Body of pancreas (tissue), 4 donors: ENCODE results near the gene DCAF11. TPM values are rescaled to one million over a fixed set of nuclear protein-coding genes. Genes with fewer than 3 reads are reported as not detected.
A peak's percentile ranks its signal among the peaks of the same experiment; 100 is the strongest.

Experiments
- ATAC-seq: fragments of 150-250 bp; one replicate; pipeline ENCODE4 v1.9.1; 2016
- DNase-seq, 4 donors: peaks; one replicate each; pipeline ENCODE4 v3.0.0-alpha.2; 2019
- H3K27ac ChIP-seq, 4 donors: fragments of 200-600 bp; sonication (generic); 1 replicate in 3 of 4; 2 replicates in 1 of 4; pipeline versions ENCODE4 v1.5.1 to v1.6.1; 2016 to 2019; ENCODE audit warnings: mild to moderate bottlenecking in 1 of 4, mixed read lengths in 1 of 4, moderate library complexity in 1 of 4
- H3K27me3 ChIP-seq, 2 donors: fragments of 200-600 bp; sonication (generic); one replicate each; pipeline ENCODE4 v1.6.0; 2016; ENCODE audit warnings: mild to moderate bottlenecking in 1 of 2
- H3K36me3 ChIP-seq, 2 donors: fragments of 200-600 bp; sonication (generic); replicated peaks in 1 of 2; 2 replicates each; pipeline ENCODE4 v1.5.1; 2016; ENCODE audit warnings: low read depth in 2 of 2; ENCODE audit not compliant: insufficient read depth in 1 of 2
- H3K4me1 ChIP-seq: fragments of 200-600 bp; sonication (generic); one replicate; pipeline ENCODE4 v1.6.0; 2016
- H3K4me3 ChIP-seq, 2 donors: fragments of 200-600 bp; sonication (generic); 1 replicate in 1 of 2; 2 replicates in 1 of 2; pipeline ENCODE4 v1.5.1; 2016 to 2019
- H3K9me3 ChIP-seq, 3 donors: fragments of 200-600 bp; sonication (generic); 1 replicate in 2 of 3; 2 replicates in 1 of 3; pipeline ENCODE4 v1.5.1; 2016
- POLR2A ChIP-seq, 3 donors: fragments of 450-650 bp; IDR thresholded peaks; one replicate each; pipeline ENCODE4 v1.6.1; 2016; ENCODE audit warnings: antibody characterized with exemption in 3 of 3, mild to moderate bottlenecking in 2 of 3
- WGBS, 2 donors: methylation state at CpG; one replicate each; pipeline ENCODE4 v1.1.5; 2017; 5-methylcytosine and 5-hydroxymethylcytosine counted together
- intact Hi-C: fragments of 100-400 bp; cut with DNase I; formaldehyde crosslinking; loops from one replicate; pipeline ENCODE4 v1.15.1; 2023
- total RNA-seq, 2 donors: library from RNA; depleted of rRNA; stranded (reverse); fragments of >200 nt; gene quantifications; one replicate each; pipeline ENCODE4 v1.1.0, GENCODE V29; 2016
- TF ChIP-seq, protein P1 (sequence below), 7 experiments: fragments of 450-650 bp in 4 of 7; fragments of 200-600 bp in 3 of 7; sonication (generic) in 3 of 7; IDR thresholded peaks; one replicate each; pipeline ENCODE4 v1.5.1; 2016 to 2019; ENCODE audit warnings: antibody characterized with exemption in 7 of 7

The DCAF11 gene
- total RNA-seq, 2 donors from 2014 or later = 77.1 to 128 TPM

- ATAC-seq = no peak
- 72 to 80% methylated on average over 4 of the region's 4 CpGs for WGBS, 2 donors
Measured at GRCh38 chr14:24106672-24107271, 7.8 kb upstream of the DCAF11 start.

DNA sequence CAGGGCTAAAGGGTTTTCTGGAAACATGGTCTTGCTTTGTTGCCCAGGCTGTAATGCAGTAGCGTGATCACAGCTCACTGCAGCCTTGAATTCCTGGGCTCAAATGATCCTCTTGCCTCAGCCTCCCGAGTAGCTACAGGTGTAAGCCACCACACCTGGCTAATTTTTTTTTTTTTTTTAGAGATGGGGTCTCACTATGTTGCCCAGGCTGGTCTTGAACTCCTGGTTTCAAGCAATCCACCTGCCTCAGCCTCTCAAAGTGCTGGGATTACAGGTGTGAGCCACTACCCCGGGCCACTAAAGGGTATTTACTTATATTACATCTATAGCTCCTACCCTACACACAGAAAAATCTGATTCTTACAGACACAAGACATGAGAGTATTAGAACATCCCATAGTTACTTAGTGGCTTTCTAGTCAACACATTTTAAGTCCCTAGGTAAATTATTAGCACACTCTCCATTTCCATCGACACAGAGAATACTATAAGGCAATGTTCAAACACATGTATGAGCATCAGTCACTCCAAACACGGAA, 6.2 kb upstream of the DCAF11 start:
- Histone ChIP-seq H3K9me3 (no peaks in the 10 kb centered on the region), H3K4me3 (no peak overlapping the region), H3K27me3 (no peaks in the 10 kb centered on the region), H3K36me3 (peaks cover 0 to 4% of the 10 kb centered on the region in 2 donors), H3K4me1 (peaks cover 30% of the 10 kb centered on the region), H3K27ac (peak overlapping the region; percentile 20 to 69 (median 62))
- peak in 1 of 3 donors; percentile 21 for TF ChIP-seq POLR2A (IDR thresholded peaks at IDR 0.05)
- TF ChIP-seq, protein P1, sequence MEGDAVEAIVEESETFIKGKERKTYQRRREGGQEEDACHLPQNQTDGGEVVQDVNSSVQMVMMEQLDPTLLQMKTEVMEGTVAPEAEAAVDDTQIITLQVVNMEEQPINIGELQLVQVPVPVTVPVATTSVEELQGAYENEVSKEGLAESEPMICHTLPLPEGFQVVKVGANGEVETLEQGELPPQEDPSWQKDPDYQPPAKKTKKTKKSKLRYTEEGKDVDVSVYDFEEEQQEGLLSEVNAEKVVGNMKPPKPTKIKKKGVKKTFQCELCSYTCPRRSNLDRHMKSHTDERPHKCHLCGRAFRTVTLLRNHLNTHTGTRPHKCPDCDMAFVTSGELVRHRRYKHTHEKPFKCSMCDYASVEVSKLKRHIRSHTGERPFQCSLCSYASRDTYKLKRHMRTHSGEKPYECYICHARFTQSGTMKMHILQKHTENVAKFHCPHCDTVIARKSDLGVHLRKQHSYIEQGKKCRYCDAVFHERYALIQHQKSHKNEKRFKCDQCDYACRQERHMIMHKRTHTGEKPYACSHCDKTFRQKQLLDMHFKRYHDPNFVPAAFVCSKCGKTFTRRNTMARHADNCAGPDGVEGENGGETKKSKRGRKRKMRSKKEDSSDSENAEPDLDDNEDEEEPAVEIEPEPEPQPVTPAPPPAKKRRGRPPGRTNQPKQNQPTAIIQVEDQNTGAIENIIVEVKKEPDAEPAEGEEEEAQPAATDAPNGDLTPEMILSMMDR (IDR thresholded peaks at IDR 0.05) = no peak
- DNase-seq (no peak), ATAC-seq (no peak)
- WGBS, 2 donors = 24 to 30% methylated on average over 5 of the region's 5 CpGs
- intact Hi-C loops = loop anchor here (5.0 kb wide), 1 partner anchor 51 kb away; no protein-coding TSS in a partner anchor

More at GRCh38 chr14:24106672-24107271, 7.8 kb upstream of the DCAF11 start:
- Histone ChIP-seq H3K36me3 (peaks cover 0 to 5% of the 10 kb centered on the region in 2 donors), H3K9me3 (no peaks in the 10 kb centered on the region), H3K4me1 (peaks cover 31% of the 10 kb centered on the region), H3K27ac (no peak overlapping the region), H3K27me3 (no peaks in the 10 kb centered on the region), H3K4me3 (no peak overlapping the region)
- no peak for TF ChIP-seq POLR2A (IDR thresholded peaks at IDR 0.05)
- TF ChIP-seq, protein P1 (IDR thresholded peaks at IDR 0.05) = no peak
- DNase-seq = no peak
- intact Hi-C loops = loop anchor here (5.0 kb wide), 1 partner anchor 49 kb away; no protein-coding TSS in a partner anchor

DNA sequence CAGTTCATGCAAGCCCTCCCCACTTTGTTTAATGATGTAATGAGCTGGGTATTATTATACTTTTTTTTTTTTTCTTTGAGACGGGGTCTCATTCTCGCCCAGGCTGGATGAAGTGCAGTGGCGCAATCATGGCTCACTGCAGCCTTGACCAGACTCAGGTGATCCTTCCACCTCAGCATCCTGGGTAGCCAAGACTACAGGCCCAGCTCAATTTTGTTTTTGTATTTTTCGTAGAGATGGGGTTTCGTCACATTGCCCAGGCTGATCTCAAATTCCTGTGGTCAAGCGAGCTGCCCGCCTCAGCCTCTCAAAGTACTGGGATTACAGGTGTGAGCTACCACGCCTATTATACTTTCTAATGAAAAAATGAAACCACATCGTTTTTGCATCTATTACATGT, 4.5 kb upstream of the DCAF11 start:
- TF ChIP-seq, protein P1 (IDR thresholded peaks at IDR 0.05) = no peak
- TF ChIP-seq POLR2A (IDR thresholded peaks at IDR 0.05) = no peak
- 79% methylated on average over 9 of the region's 9 CpGs for WGBS, 2 donors
- ATAC-seq (no peak), DNase-seq (no peak)
- H3K4me3 ChIP-seq = no peak overlapping the region
- H3K27me3 ChIP-seq = no peaks in the 10 kb centered on the region
- H3K9me3 ChIP-seq = no peaks in the 10 kb centered on the region
- no peaks in the 10 kb centered on the region for H3K36me3 ChIP-seq
- peaks cover 34% of the 10 kb centered on the region for H3K4me1 ChIP-seq
- peak overlapping the region in 3 of 4 donors; percentile 39 to 54 (median 53) for H3K27ac ChIP-seq
- intact Hi-C loops = no loop called here

- DNase-seq (no peak), ATAC-seq (no peak)
- 11 to 13% methylated on average over 1 of the region's 1 CpG for WGBS, 2 donors
- H3K27ac ChIP-seq = peak overlapping the region in 3 of 4 donors; percentile 39 to 54 (median 53)
- H3K9me3 ChIP-seq = no peaks in the 10 kb centered on the region
- intact Hi-C loops = no loop called here
- no peaks in the 10 kb centered on the region for H3K36me3 ChIP-seq
- H3K27me3 ChIP-seq = no peaks in the 10 kb centered on the region
- TF ChIP-seq, protein P1 (IDR thresholded peaks at IDR 0.05) = no peak
- TF ChIP-seq POLR2A (IDR thresholded peaks at IDR 0.05) = no peak
- H3K4me1 ChIP-seq = peaks cover 34% of the 10 kb centered on the region
- no peak overlapping the region for H3K4me3 ChIP-seq
Measured at GRCh38 chr14:24110523-24110922, 4.1 kb upstream of the DCAF11 start.
